CD4-positive, CD25-positive, alpha-beta regulatory T cell (primary cell): Measurements from ENCODE around the gene MTHFD2L. TPM values are rescaled to one million over a fixed set of nuclear protein-coding genes. Genes with fewer than 3 reads are reported as not detected.
"Not testable (repeated sequence)": the region's sequence is repeated elsewhere in the genome, so short reads cannot be mapped to it uniquely, and the experiment has no call there.

Experiments
- ATAC-seq, 2 donors: fragments of 150-1000 bp; cut with Tn5 transposase; one replicate each; pipeline ENCODE4 v1.10.0; 2021; ENCODE audit warnings: low read depth in 2 of 2, moderate number of reproducible peaks in 2 of 2, moderate library complexity in 1 of 2
- DNase-seq, 3 donors: peaks; one replicate each; pipeline versions ENCODE4 v3.0.0 to v3.0.0-alpha.2; 2012 to 2022; ENCODE audit warnings: mixed read lengths in 1 of 3
- H3K27ac ChIP-seq: one replicate; pipeline ENCODE4 v1.7.0; 2013; ENCODE audit warnings: mild to moderate bottlenecking, low read length; ENCODE audit not compliant: insufficient read depth, poor library complexity, severe bottlenecking
- H3K27me3 ChIP-seq: one replicate; pipeline ENCODE4 v1.7.0; 2013; ENCODE audit warnings: low read length; ENCODE audit not compliant: control insufficient read depth, insufficient read depth
- H3K36me3 ChIP-seq: one replicate; pipeline ENCODE4 v1.7.0; 2013; ENCODE audit warnings: mild to moderate bottlenecking, low read length, moderate library complexity; ENCODE audit not compliant: control insufficient read depth, insufficient read depth
- H3K4me1 ChIP-seq: 2 replicates; pipeline ENCODE4 v1.7.0; 2013; ENCODE audit warnings: mild to moderate bottlenecking, low read length; ENCODE audit not compliant: insufficient read depth, control insufficient read depth, poor library complexity, severe bottlenecking
- H3K4me3 ChIP-seq: one replicate; pipeline ENCODE4 v1.7.0; 2013; ENCODE audit warnings: low read depth, mild to moderate bottlenecking, low read length, moderate library complexity
- H3K9me3 ChIP-seq, 2 experiments: 1 replicate in 1 of 2; 2 replicates in 1 of 2; pipeline ENCODE4 v1.7.0; 2013; ENCODE audit warnings: low read length in 2 of 2, mild to moderate bottlenecking in 1 of 2, moderate library complexity in 1 of 2; ENCODE audit not compliant: control insufficient read depth in 2 of 2
- H3K27ac Mint-ChIP-seq, 3 donors: one replicate each; pipeline ENCODE4 v1.8.0; 2020 to 2022; ENCODE audit warnings: mild to moderate bottlenecking in 3 of 3, mixed read lengths in 3 of 3, moderate library complexity in 2 of 3
- H3K27me3 Mint-ChIP-seq: one replicate; pipeline ENCODE4 v1.8.0; 2022; ENCODE audit warnings: mild to moderate bottlenecking, mixed read lengths
- H3K36me3 Mint-ChIP-seq: one replicate; pipeline ENCODE4 v1.8.0; 2020; ENCODE audit warnings: mixed read lengths
- H3K4me1 Mint-ChIP-seq, 4 donors: one replicate each; pipeline ENCODE4 v1.8.0; 2020 to 2022; ENCODE audit warnings: mixed read lengths in 4 of 4, mild to moderate bottlenecking in 1 of 4
- H3K4me3 Mint-ChIP-seq, 4 donors: one replicate each; pipeline ENCODE4 v1.8.0; 2020 to 2022; ENCODE audit warnings: mild to moderate bottlenecking in 4 of 4, mixed read lengths in 4 of 4, moderate library complexity in 3 of 4
- H3K9me3 Mint-ChIP-seq, 7 donors: one replicate each; pipeline ENCODE4 v1.8.0; 2020 to 2022; ENCODE audit warnings: mixed read lengths in 7 of 7, mild to moderate bottlenecking in 3 of 7, moderate library complexity in 2 of 7
- polyA plus RNA-seq, 4 donors: library from polyadenylated mRNA; unstranded; fragments of 300-500 nt; fragmentation: Illumina TruSeq; gene quantifications; one replicate each; pipeline ENCODE4 v1.2.3, GENCODE V29; 2021
- total RNA-seq: library from RNA; stranded (reverse); gene quantifications from one replicate; pipeline ENCODE4 v1.2.3, GENCODE V29; 2022

Gene MTHFD2L
- total and polyA plus RNA-seq, 5 donors from 2014 or later = 2.3 to 6.9 (median 3.9) TPM

DNA sequence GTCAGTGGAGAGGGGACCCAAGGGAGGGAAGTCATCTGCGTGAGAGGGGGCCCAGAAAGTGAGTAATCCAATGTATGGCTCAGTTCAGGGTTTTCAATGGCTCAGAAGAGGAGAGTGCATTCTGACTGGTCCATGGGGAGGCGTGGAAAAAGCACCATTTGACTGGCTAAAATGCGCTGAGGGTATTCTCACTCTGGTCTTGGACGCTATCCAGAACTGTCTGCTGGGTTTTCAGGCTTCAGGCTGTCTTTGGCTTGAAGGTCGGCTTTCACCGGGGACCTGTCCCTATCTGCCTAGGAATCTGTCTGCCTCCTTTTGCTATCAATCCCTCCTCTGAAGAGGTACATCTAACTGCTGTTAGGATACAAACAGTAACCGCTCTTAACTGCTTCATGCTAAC lies 176.7 kb downstream of the MTHFD2L start:
- Histone ChIP-seq H3K9me3 (no peaks in the 10 kb centered on the region), H3K4me3 (no peak overlapping the region), H3K4me1 (no peaks in the 10 kb centered on the region), H3K27ac (no peak overlapping the region), H3K36me3 (no peaks in the 10 kb centered on the region), H3K27me3 (no peaks in the 10 kb centered on the region)
- Mint-ChIP-seq H3K36me3 (no peaks in the 10 kb centered on the region), H3K27ac (no peak overlapping the region), H3K4me3 (no peak overlapping the region), H3K4me1 (no peaks in the 10 kb centered on the region), H3K27me3 (no peaks in the 10 kb centered on the region), H3K9me3 (peaks cover 0 to 3% (median 0%) of the 10 kb centered on the region in 7 donors)
- ATAC-seq = no peak
- no peak for DNase-seq

DNA sequence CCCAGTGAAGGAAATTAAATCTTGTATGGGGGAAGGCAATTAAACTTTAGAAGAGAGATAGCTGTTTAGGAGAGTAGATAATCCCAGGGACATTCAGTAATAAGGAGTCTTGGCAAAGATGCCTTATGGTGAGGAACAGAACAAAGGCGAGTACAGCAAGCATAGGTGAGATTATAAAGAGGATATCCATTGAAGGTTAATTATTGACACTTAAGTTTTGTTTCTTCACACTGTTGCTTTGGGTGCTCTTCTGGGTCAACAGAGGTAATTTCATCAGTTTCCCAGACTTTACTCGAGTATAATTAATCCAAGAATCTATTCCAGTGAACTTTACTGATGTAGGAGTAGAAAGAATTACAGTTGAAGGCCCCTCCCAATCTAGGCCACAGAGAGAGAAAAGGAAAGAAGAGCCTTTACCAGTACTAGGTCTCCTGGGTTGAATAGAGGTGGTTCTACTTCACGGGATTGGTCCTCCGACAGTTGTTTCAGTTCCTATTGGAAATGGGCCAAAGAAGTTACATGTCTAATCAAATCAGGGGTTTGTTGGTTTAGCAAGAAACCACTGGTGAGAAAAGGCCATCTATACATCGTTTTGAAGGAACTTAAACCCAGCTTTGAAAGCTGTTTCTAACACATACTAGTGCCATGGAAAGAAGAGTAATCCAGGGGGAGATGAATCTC lies 177.6 kb downstream of the MTHFD2L start:
- Histone ChIP-seq H3K27ac (no peak overlapping the region), H3K36me3 (no peaks in the 10 kb centered on the region), H3K27me3 (no peaks in the 10 kb centered on the region), H3K4me3 (no peak overlapping the region), H3K9me3 (no peaks in the 10 kb centered on the region), H3K4me1 (no peaks in the 10 kb centered on the region)
- ATAC-seq = no peak
- Mint-ChIP-seq H3K4me1 (no peaks in the 10 kb centered on the region), H3K36me3 (no peaks in the 10 kb centered on the region), H3K4me3 (no peak overlapping the region), H3K9me3 (peaks cover 0 to 8% (median 0%) of the 10 kb centered on the region in 7 donors), H3K27me3 (peaks cover 4% of the 10 kb centered on the region), H3K27ac (no peak overlapping the region)
- DNase-seq = no peak

DNA sequence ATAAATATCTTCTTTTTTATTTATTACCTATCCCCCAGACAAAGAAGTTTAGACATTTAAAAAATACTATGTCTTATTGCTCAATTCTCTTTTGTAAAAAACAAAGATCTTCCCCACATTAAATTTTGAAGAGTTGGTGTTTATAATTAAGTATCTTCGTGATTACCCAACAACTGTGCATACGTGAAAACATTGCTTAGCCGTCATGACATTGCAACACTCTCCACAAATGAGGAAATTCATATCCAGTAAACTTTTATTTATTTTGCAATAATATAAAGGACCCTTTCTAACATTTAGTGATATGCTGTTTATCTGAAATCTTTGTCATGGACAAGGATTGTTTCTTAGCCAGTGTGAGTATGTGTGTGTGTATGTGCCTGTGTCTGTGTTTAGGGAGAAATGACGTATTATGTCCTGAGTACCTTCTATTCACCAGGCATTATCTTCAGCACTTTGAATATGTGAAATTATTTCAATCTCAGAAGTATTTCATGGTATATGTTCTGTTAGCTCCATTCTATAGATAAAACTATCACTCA lies 180.9 kb downstream of the MTHFD2L start:
- H3K4me3 ChIP-seq = no peak overlapping the region
- no peak overlapping the region for H3K4me3 Mint-ChIP-seq
- no peaks in the 10 kb centered on the region for H3K27me3 ChIP-seq
- H3K27me3 Mint-ChIP-seq = peaks cover 10% of the 10 kb centered on the region
- ATAC-seq (no peak), DNase-seq (no peak)
- no peaks in the 10 kb centered on the region for H3K36me3 ChIP-seq
- no peaks in the 10 kb centered on the region for H3K36me3 Mint-ChIP-seq
- no peaks in the 10 kb centered on the region for H3K4me1 Mint-ChIP-seq
- peaks cover 0 to 17% (median 4%) of the 10 kb centered on the region in 7 donors for H3K9me3 Mint-ChIP-seq
- H3K27ac ChIP-seq = no peak overlapping the region
- no peak overlapping the region for H3K27ac Mint-ChIP-seq
- no peaks in the 10 kb centered on the region for H3K4me1 ChIP-seq
- H3K9me3 ChIP-seq = peaks cover 4% of the 10 kb centered on the region in 2 experiments

DNA sequence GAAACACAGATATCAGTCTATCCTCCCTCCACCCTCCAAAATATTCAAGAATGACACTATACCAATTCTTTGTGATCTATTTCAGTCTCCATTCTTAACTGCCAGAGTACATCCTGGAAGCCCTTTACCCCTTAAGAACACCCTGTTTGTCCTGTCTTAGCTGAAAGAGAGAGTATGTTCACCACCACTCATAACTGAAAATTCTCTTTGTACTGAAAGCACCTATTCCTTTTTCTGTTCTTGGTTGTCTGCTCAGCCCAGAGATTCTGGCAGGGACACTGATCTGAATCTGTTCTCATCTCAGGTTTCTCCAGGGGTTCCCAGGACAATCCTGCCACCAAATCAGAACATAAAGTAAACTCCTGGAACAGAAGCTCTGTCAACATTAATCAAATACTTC lies 181.6 kb downstream of the MTHFD2L start:
- Histone ChIP-seq H3K4me1 (no peaks in the 10 kb centered on the region), H3K4me3 (no peak overlapping the region), H3K27ac (no peak overlapping the region), H3K36me3 (no peaks in the 10 kb centered on the region), H3K9me3 (peaks cover 6 to 10% of the 10 kb centered on the region in 2 experiments), H3K27me3 (no peaks in the 10 kb centered on the region)
- H3K4me3 Mint-ChIP-seq = no peak overlapping the region
- H3K27ac Mint-ChIP-seq = no peak overlapping the region
- H3K4me1 Mint-ChIP-seq = no peaks in the 10 kb centered on the region
- H3K9me3 Mint-ChIP-seq = peaks cover 0 to 16% (median 4%) of the 10 kb centered on the region in 7 donors
- ATAC-seq (no peak), DNase-seq (no peak)
- peaks cover 10% of the 10 kb centered on the region for H3K27me3 Mint-ChIP-seq
- H3K36me3 Mint-ChIP-seq = no peaks in the 10 kb centered on the region

DNA sequence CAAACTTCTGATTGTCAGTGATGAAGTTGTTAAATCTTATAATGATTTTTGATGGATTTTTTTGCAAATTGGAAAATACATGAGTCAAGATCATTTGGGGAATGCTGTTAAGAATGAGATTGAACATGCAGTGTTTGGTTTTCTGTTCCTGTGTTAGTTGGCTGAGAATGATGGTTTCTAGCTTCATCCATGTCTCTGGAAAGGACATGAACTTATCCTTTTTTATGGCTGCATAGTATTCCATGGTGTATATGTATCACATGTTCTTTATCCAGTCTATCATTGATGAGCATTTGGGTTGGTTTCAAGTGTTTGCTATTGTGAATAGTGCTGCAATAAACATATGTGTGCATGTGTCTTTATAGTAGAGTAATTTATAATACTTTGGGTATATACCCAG lies 182.5 kb downstream of the MTHFD2L start:
- peaks cover 0 to 23% (median 8%) of the 10 kb centered on the region in 7 donors for H3K9me3 Mint-ChIP-seq
- peaks cover 6 to 12% of the 10 kb centered on the region in 2 experiments for H3K9me3 ChIP-seq

DNA sequence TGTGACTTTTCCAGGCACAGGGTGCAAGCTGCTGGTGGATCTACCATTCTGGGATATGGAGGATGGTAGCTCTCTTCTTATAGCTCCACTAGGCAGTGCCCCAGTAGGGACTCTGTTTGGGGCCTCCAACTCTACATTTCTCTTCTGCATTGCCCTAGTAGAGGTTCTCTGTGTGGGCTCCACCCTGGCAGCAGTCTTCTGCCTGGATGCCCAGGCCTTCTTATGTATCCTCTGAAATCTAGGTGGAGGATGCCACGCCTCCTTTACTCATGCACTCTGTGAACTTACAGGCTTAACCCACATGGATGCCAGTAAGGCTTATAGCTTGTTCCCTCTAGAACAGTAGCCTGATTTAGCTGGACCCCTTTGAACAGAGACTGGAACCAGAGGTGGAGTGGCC lies 186.1 kb downstream of the MTHFD2L start:
- Mint-ChIP-seq H3K27ac (no peak overlapping the region), H3K27me3 (peaks cover 10% of the 10 kb centered on the region), H3K36me3 (no peaks in the 10 kb centered on the region), H3K9me3 (peaks cover 0 to 24% (median 9%) of the 10 kb centered on the region in 7 donors), H3K4me1 (no peaks in the 10 kb centered on the region), H3K4me3 (no peak overlapping the region)
- Histone ChIP-seq H3K4me3 (no peak overlapping the region), H3K27me3 (no peaks in the 10 kb centered on the region), H3K9me3 (peaks cover 6 to 12% of the 10 kb centered on the region in 2 experiments), H3K27ac (no peak overlapping the region), H3K4me1 (no peaks in the 10 kb centered on the region), H3K36me3 (no peaks in the 10 kb centered on the region)
- no peak for DNase-seq
- ATAC-seq = no peak

More for the DNA sequence above, 182.5 kb downstream of the MTHFD2L start:
- H3K27ac Mint-ChIP-seq, DNase-seq, H3K4me3 Mint-ChIP-seq, H3K4me1 ChIP-seq, H3K36me3 Mint-ChIP-seq, H3K36me3 ChIP-seq, H3K4me3 ChIP-seq, H3K4me1 Mint-ChIP-seq, ATAC-seq, H3K27me3 ChIP-seq, H3K27me3 Mint-ChIP-seq, H3K27ac ChIP-seq: not testable (repeated sequence)

Other genes with a start within 250 kb of the MTHFD2L start
- gene PF4, start 176.1 kb upstream of the MTHFD2L start, total RNA-seq = 62.5 TPM
- gene PF4, start 176.1 kb upstream of the MTHFD2L start, polyA plus RNA-seq = not detected
- 173 TPM for gene PPBP, start 169.9 kb upstream of the MTHFD2L start, total RNA-seq
- gene PPBP, start 169.9 kb upstream of the MTHFD2L start, polyA plus RNA-seq = under 1 TPM in 1 of 4 donors, not detected in 3; 0.29 TPM
- gene CXCL5, start 159.4 kb upstream of the MTHFD2L start, total RNA-seq = 0.59 TPM
- not detected for gene CXCL5, start 159.4 kb upstream of the MTHFD2L start, polyA plus RNA-seq
- not detected for gene CXCL3, start 119.4 kb upstream of the MTHFD2L start, total RNA-seq
- gene CXCL3, start 119.4 kb upstream of the MTHFD2L start, polyA plus RNA-seq = not detected
- 0.64 TPM for gene CXCL2, start 58.9 kb upstream of the MTHFD2L start, total RNA-seq
- gene CXCL2, start 58.9 kb upstream of the MTHFD2L start, polyA plus RNA-seq = not detected
- 0.54 TPM for gene EPGN, start 150.4 kb downstream of the MTHFD2L start, total RNA-seq
- not detected for gene EPGN, start 150.4 kb downstream of the MTHFD2L start, polyA plus RNA-seq
- gene EREG, start 207.0 kb downstream of the MTHFD2L start, total RNA-seq = 1.0 TPM
- gene EREG, start 207.0 kb downstream of the MTHFD2L start, polyA plus RNA-seq = not detected